BLaER1 treated with 17β-estradiol and CSF1 and Interleukin-3, amounts not matched to agents 10 nM and 100 nM (cell line): ENCODE measurements around the gene NPIPB2.

Source experiments
- H3K27ac ChIP-seq, 11 experiments: shearing (Covaris generic); formaldehyde crosslinking; 2 replicates each; pipeline ENCODE4 v1.8.1; 2022
- H3K27me3 ChIP-seq, 11 experiments: shearing (Covaris generic); formaldehyde crosslinking; 2 replicates each; pipeline ENCODE4 v1.8.1; 2022
- H3K36me3 ChIP-seq, 11 experiments: shearing (Covaris generic); formaldehyde crosslinking; 2 replicates each; pipeline ENCODE4 v1.8.1; 2022
- H3K4me1 ChIP-seq, 10 experiments: shearing (Covaris generic); formaldehyde crosslinking; 2 replicates each; pipeline ENCODE4 v1.8.1; 2022
- H3K4me2 ChIP-seq, 11 experiments: shearing (Covaris generic); formaldehyde crosslinking; 2 replicates each; pipeline ENCODE4 v1.8.1; 2022
- H3K4me3 ChIP-seq, 10 experiments: shearing (Covaris generic); formaldehyde crosslinking; 2 replicates each; pipeline ENCODE4 v1.8.1; 2022
- H3K9ac ChIP-seq, 11 experiments: shearing (Covaris generic); formaldehyde crosslinking; 2 replicates each; pipeline ENCODE4 v1.8.1; 2022
- H3K9me3 ChIP-seq, 11 experiments: shearing (Covaris generic); formaldehyde crosslinking; replicated peaks in 1 of 11; 2 replicates each; pipeline ENCODE4 v1.8.1; 2022
- H4K20me1 ChIP-seq, 11 experiments: shearing (Covaris generic); formaldehyde crosslinking; 2 replicates each; pipeline ENCODE4 v1.8.1; 2022
- Cebpa-rat ChIP-seq, 11 experiments: shearing (Covaris generic); IDR thresholded peaks; 2 replicates each; pipeline ENCODE4 v1.8.1; 2022

The NPIPB2 gene

GRCh38 chr16:11914210-11915113 lies 27.4 kb downstream of the NPIPB2 start:
- Histone ChIP-seq H3K27me3 (no peaks in the 10 kb centered on the region), H3K4me3 (peak overlapping the region; percentile 81 to 99 (median 96)), H3K9ac (peak overlapping the region; percentile 91 to 99 (median 95)), H4K20me1 (peaks cover 48 to 62% (median 56%) of the 10 kb centered on the region in 11 experiments), H3K4me2 (peak overlapping the region; percentile 79 to 92 (median 90)), H3K27ac (peak overlapping the region; percentile 81 to 97 (median 94)), H3K36me3 (peaks cover 0 to 38% (median 13%) of the 10 kb centered on the region in 11 experiments; a peak in 10 of 22 replicates), H3K4me1 (peaks cover 34 to 51% (median 48%) of the 10 kb centered on the region in 10 experiments), H3K9me3 (no peaks in the 10 kb centered on the region)
- TF ChIP-seq Cebpa-rat (IDR thresholded peaks at IDR 0.05) = no peak

- Histone ChIP-seq H4K20me1 (peaks cover 57 to 71% (median 65%) of the 10 kb centered on the region in 11 experiments), H3K9me3 (no peaks in the 10 kb centered on the region), H3K4me1 (peaks cover 34 to 53% (median 50%) of the 10 kb centered on the region in 10 experiments), H3K4me2 (peak overlapping the region; percentile 79 to 92 (median 90)), H3K9ac (peak overlapping the region; percentile 91 to 99 (median 95)), H3K27ac (peak overlapping the region in 7 of 11 experiments; percentile 2 to 96 (median 92); a peak in 11 of 22 replicates), H3K4me3 (peak overlapping the region; percentile 81 to 99 (median 96)), H3K27me3 (no peaks in the 10 kb centered on the region), H3K36me3 (peaks cover 0 to 47% (median 18%) of the 10 kb centered on the region in 11 experiments; a peak in 12 of 22 replicates)
- TF ChIP-seq Cebpa-rat (IDR thresholded peaks at IDR 0.05) = no peak
Observed at GRCh38 chr16:11913425-11914079, 28.3 kb downstream of the NPIPB2 start.

DNA sequence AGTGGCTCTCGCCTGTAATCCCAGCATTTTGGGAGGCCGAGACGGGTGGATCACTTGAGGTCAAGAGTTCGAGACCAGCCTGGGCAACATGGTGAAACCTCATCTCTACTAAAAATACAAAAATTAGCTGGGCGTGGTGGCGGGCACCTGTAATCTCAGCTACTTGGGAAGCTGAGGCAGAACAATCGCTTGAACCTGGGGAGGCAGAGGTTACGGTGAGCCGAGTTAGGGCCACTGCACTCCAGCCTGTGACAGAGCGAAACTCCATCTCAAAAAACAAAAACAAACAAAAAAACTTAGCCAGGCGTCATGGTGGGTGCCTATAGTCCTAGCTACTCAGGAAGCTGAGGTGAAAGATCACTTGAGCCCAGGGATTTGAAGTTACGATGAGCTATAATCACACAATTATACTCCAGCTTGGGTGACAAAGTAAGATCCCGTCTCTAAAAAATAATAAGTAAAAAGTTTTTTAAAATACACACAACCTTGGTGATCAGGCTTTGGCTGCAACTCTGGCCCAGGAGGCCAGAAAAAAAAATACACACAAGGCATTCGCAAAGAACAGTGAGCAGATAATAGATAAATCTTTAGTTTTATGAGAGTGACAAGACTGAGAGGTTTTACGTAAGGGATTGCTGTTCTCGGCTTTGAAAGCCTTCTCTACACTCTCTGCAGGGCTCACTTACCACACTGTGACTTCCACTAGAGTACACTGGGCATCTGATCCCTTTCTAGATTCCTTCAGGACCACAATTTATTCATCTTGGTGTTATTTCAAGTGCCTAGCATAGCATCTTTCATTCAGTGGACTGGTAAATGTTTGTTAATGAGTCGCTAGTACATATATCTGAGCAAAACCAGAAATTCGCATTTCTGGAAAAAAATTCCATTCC lies 31.9 kb downstream of the NPIPB2 start:
- Histone ChIP-seq H3K36me3 (peaks cover 5 to 80% (median 50%) of the 10 kb centered on the region in 11 experiments), H3K9ac (peak overlapping the region in 2 of 11 experiments; percentile 19 to 39; a peak in 2 of 22 replicates), H3K27ac (0 out of 22 replicates have a peak overlapping the region, but pooled peaks of 1 of the 11 experiments have one; percentile 15), H3K9me3 (no peaks in the 10 kb centered on the region), H3K4me1 (peaks cover 34 to 61% (median 51%) of the 10 kb centered on the region in 10 experiments), H3K4me3 (no peak overlapping the region), H3K27me3 (no peaks in the 10 kb centered on the region), H4K20me1 (peaks cover 91 to 100% (median 99%) of the 10 kb centered on the region in 11 experiments), H3K4me2 (peak overlapping the region in 10 of 11 experiments; percentile 0 to 92 (median 30); a peak in 13 of 22 replicates)
- TF ChIP-seq Cebpa-rat (IDR thresholded peaks at IDR 0.05) = no peak

- Histone ChIP-seq H4K20me1 (peaks cover 97 to 100% (median 100%) of the 10 kb centered on the region in 11 experiments), H3K27me3 (no peaks in the 10 kb centered on the region), H3K9ac (no peak overlapping the region), H3K4me1 (peaks cover 24 to 55% (median 34%) of the 10 kb centered on the region in 10 experiments), H3K36me3 (peaks cover 5 to 91% (median 68%) of the 10 kb centered on the region in 11 experiments), H3K9me3 (no peaks in the 10 kb centered on the region), H3K4me3 (no peak overlapping the region), H3K4me2 (no peak overlapping the region), H3K27ac (no peak overlapping the region)
- TF ChIP-seq Cebpa-rat (IDR thresholded peaks at IDR 0.05) = no peak
Observed at GRCh38 chr16:11907160-11907970, 34.5 kb downstream of the NPIPB2 start.

- Histone ChIP-seq H4K20me1 (peaks cover 97 to 100% (median 100%) of the 10 kb centered on the region in 11 experiments), H3K27me3 (no peaks in the 10 kb centered on the region), H3K4me3 (no peak overlapping the region), H3K27ac (no peak overlapping the region), H3K4me2 (no peak overlapping the region), H3K4me1 (peaks cover 0 to 31% (median 14%) of the 10 kb centered on the region in 10 experiments; a peak in 14 of 20 replicates), H3K9me3 (no peaks in the 10 kb centered on the region), H3K36me3 (peaks cover 11 to 90% (median 78%) of the 10 kb centered on the region in 11 experiments), H3K9ac (no peak overlapping the region)
- TF ChIP-seq Cebpa-rat (IDR thresholded peaks at IDR 0.05) = no peak
Observed at GRCh38 chr16:11903906-11904305, 37.9 kb downstream of the NPIPB2 start.

DNA sequence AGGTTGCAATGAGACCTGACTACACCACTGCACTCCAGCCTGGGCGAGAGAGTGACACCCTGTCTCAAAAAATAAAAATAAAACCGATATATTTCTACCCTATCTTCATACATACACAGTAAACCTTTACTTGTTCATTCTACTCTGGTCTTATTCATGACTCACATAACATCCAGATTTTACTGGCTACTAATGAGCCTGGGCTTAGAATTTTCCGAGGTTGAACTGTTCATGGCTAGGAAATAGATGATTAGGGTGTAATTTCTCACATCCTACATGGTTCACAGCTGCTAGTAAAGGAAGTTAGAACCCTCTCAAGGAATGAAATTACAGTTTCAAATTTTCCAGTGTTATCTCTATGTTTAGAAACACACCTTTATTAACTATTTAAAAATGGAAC lies 40.8 kb downstream of the NPIPB2 start:
- no peak overlapping the region for H3K27ac ChIP-seq
- H3K36me3 ChIP-seq = peaks cover 15 to 92% (median 78%) of the 10 kb centered on the region in 11 experiments
- H3K4me3 ChIP-seq = no peak overlapping the region
- H3K9me3 ChIP-seq = no peaks in the 10 kb centered on the region
- H3K4me2 ChIP-seq = no peak overlapping the region
- H3K9ac ChIP-seq = no peak overlapping the region
- peaks cover 98 to 100% (median 100%) of the 10 kb centered on the region in 11 experiments for H4K20me1 ChIP-seq
- TF ChIP-seq Cebpa-rat (IDR thresholded peaks at IDR 0.05) = no peak
- H3K27me3 ChIP-seq = no peaks in the 10 kb centered on the region
- H3K4me1 ChIP-seq = peaks cover 12 to 36% (median 24%) of the 10 kb centered on the region in 10 experiments; a peak in 19 of 20 replicates

GRCh38 chr16:11896486-11897176 lies 45.2 kb downstream of the NPIPB2 start:
- Histone ChIP-seq H3K4me3 (no peak overlapping the region), H3K9ac (peak overlapping the region in 2 of 11 experiments; percentile 6 to 42; a peak in 1 of 22 replicates), H3K9me3 (no peaks in the 10 kb centered on the region), H3K27ac (peak overlapping the region in 3 of 11 experiments; percentile 10 to 42 (median 23); a peak in 5 of 22 replicates), H3K4me2 (peak overlapping the region in 4 of 11 experiments; percentile 3 to 34 (median 14); a peak in 7 of 22 replicates), H3K4me1 (peaks cover 5 to 24% (median 17%) of the 10 kb centered on the region in 10 experiments; a peak in 17 of 20 replicates), H3K27me3 (no peaks in the 10 kb centered on the region), H3K36me3 (peaks cover 59 to 99% (median 89%) of the 10 kb centered on the region in 11 experiments), H4K20me1 (peaks cover 72 to 100% (median 89%) of the 10 kb centered on the region in 11 experiments; a peak in 21 of 22 replicates)
- TF ChIP-seq Cebpa-rat (IDR thresholded peaks at IDR 0.05) = no peak
